Mesothelial cell of epicardium (in vitro differentiated cells): ENCODE measurements around the gene PTPRK. TPM values are rescaled to one million over a fixed set of nuclear protein-coding genes. Genes with fewer than 3 reads are reported as not detected.

Source experiments
- DNase-seq, 2 experiments: peaks; one replicate each; pipeline ENCODE4 v3.0.0; 2021; ENCODE audit warnings: low spot score in 2 of 2; ENCODE audit not compliant: unreplicated experiment in 2 of 2
- H3K27ac Mint-ChIP-seq: 2 replicates; pipeline ENCODE4 v1.8.0; 2021; ENCODE audit warnings: mixed read lengths
- H3K27me3 Mint-ChIP-seq: 2 replicates; pipeline ENCODE4 v1.8.0; 2021; ENCODE audit warnings: low read depth, mixed read lengths
- H3K36me3 Mint-ChIP-seq: 2 replicates; pipeline ENCODE4 v1.8.0; 2021; ENCODE audit warnings: mixed read lengths
- H3K4me1 Mint-ChIP-seq: 2 replicates; pipeline ENCODE4 v1.8.0; 2021; ENCODE audit warnings: mixed read lengths
- H3K4me3 Mint-ChIP-seq: 2 replicates; pipeline ENCODE4 v1.8.0; 2021; ENCODE audit warnings: mild to moderate bottlenecking, moderate library complexity, mixed read lengths
- H3K9me3 Mint-ChIP-seq: 2 replicates; pipeline ENCODE4 v1.8.0; 2021; ENCODE audit warnings: mixed read lengths
- total RNA-seq: library from RNA; stranded (reverse); gene quantifications from 3 replicates; pipeline ENCODE4 v1.2.1, GENCODE V29; 2021
- TF ChIP-seq, protein P1 (sequence below): fragments of 200-600 bp; sonication (generic); IDR thresholded peaks from one replicate; pipeline ENCODE4 v1.5.0; 2021; ENCODE audit warnings: antibody characterized with exemption; ENCODE audit not compliant: unreplicated experiment

The PTPRK gene
- total RNA-seq, 1 donor from 2014 or later: 93.7 TPM

DNA sequence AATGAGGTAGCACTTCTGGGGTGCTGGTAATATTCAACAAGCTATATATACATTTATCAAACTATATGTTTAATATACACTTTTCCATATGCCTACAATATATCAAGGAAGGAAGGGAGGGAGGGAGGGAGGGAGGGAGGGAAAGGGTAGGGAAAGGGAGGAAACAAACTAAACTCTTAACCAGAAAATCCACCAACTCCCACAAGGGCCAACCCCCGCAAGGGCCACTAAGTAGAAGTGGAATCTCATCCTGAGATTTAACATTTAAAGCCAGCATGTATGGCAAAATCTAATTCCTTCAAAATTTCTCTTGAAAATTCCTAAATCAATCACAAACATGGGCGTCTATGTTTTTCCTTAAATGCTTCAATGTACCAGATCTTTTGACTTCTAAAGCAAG is 320.9 kb downstream of the PTPRK start:
- Mint-ChIP-seq H3K27ac (no peak overlapping the region), H3K27me3 (no peaks in the 10 kb centered on the region), H3K36me3 (peaks cover 10% of the 10 kb centered on the region), H3K4me1 (no peaks in the 10 kb centered on the region), H3K4me3 (no peak overlapping the region), H3K9me3 (peaks cover 11% of the 10 kb centered on the region)
- no peak for DNase-seq
- TF ChIP-seq, protein P1, sequence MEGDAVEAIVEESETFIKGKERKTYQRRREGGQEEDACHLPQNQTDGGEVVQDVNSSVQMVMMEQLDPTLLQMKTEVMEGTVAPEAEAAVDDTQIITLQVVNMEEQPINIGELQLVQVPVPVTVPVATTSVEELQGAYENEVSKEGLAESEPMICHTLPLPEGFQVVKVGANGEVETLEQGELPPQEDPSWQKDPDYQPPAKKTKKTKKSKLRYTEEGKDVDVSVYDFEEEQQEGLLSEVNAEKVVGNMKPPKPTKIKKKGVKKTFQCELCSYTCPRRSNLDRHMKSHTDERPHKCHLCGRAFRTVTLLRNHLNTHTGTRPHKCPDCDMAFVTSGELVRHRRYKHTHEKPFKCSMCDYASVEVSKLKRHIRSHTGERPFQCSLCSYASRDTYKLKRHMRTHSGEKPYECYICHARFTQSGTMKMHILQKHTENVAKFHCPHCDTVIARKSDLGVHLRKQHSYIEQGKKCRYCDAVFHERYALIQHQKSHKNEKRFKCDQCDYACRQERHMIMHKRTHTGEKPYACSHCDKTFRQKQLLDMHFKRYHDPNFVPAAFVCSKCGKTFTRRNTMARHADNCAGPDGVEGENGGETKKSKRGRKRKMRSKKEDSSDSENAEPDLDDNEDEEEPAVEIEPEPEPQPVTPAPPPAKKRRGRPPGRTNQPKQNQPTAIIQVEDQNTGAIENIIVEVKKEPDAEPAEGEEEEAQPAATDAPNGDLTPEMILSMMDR: no peak

DNA sequence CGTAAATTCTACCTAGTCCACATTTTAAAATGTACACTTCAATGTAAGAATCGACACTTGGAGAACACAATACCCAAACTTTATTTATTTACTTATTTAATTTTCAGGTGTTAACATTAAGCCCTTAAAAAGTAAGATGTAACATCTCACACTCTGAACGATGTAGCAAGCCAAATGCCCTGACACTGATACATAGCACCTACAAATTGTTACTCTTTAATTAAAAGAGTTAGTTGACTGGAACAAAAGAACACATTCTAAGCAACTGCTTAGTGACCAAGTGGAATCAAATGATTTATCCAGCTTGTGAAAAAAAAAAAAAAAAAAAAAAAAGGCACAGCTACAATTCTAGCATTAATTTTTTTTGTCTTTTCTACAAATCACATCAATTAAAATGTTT is 327.4 kb downstream of the PTPRK start:
- TF ChIP-seq, protein P1: no peak
- H3K36me3 Mint-ChIP-seq: peaks cover 3% of the 10 kb centered on the region
- H3K27me3 Mint-ChIP-seq: no peaks in the 10 kb centered on the region
- H3K4me1 Mint-ChIP-seq: no peaks in the 10 kb centered on the region
- H3K27ac Mint-ChIP-seq: no peak overlapping the region
- DNase-seq: no peak
- H3K9me3 Mint-ChIP-seq: no peaks in the 10 kb centered on the region
- H3K4me3 Mint-ChIP-seq: no peak overlapping the region

DNA sequence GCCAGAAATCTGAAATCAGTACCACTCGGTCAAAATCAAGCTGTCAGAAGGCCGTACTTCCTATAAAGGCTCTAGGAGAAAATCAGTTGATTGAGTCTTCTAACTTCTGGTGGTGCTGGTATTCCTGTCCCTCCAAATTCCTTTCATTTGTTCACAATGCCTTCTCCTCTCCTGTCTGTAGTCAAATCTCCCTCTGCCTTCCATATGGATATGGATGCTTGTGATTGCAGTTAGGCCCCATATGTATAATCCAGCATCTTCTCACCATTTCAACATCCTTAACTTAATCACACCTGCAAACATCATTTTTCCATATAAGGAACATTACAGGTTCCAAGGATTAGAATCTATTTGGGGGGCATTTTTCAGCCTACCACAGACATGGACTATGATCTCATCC is 331.7 kb downstream of the PTPRK start:
- DNase-seq: no peak
- Mint-ChIP-seq H3K4me1 (no peaks in the 10 kb centered on the region), H3K36me3 (peaks cover 12% of the 10 kb centered on the region), H3K27ac (no peak overlapping the region), H3K9me3 (no peaks in the 10 kb centered on the region), H3K27me3 (no peaks in the 10 kb centered on the region), H3K4me3 (no peak overlapping the region)
- TF ChIP-seq, protein P1: no peak

DNA sequence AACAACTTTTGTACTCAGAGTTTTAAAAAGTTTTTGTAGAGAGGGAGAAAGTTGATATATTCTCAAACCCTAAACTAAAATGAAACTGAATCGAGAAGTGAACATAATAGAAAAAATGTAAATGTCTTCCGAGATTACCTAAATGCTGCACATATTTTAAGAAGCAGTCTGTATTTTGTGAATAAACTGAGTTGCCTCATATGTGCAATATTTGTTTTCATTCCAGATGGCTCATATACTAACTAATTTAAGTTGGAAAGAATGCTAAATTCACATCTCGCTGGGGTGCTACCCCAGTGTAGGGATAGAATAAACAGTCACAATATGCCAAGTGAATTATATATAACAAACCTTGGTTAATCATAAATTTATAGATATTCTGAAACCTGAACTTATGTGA is 333.7 kb downstream of the PTPRK start:
- Mint-ChIP-seq H3K27me3 (no peaks in the 10 kb centered on the region), H3K27ac (no peak overlapping the region), H3K4me3 (no peak overlapping the region), H3K4me1 (no peaks in the 10 kb centered on the region), H3K36me3 (peaks cover 12% of the 10 kb centered on the region), H3K9me3 (no peaks in the 10 kb centered on the region)
- TF ChIP-seq, protein P1: no peak
- DNase-seq: no peak

DNA sequence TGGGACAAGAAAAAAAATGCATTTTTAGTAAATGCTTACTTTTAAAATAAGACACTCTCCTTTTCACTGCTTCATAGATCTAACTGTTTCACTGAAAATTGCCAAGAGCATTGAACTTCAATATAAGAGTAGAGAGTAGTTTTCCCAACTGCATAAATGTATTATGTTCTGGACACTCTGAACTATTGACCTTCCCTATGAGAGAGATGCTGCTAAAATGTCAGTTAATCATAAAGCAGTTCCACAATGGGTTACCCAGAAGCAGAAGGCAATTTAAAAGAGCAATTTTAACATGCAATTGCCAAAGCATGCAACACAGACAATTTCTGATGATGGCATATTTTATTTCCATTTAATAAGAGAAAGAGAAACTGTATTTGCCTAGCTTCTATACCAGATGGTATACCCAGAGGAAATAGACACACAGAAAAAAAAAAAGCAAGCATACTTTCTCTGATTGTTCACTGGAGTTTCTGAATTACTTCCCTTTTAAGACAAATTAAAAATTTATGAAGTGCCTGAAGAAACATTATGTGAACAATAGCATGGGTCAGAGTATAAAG is 340.4 kb downstream of the PTPRK start:
- H3K27ac Mint-ChIP-seq: no peak overlapping the region
- H3K27me3 Mint-ChIP-seq: no peaks in the 10 kb centered on the region
- TF ChIP-seq, protein P1: no peak
- DNase-seq: no peak
- no peaks in the 10 kb centered on the region for H3K9me3 Mint-ChIP-seq
- no peak overlapping the region for H3K4me3 Mint-ChIP-seq
- peaks cover 3% of the 10 kb centered on the region for H3K4me1 Mint-ChIP-seq
- H3K36me3 Mint-ChIP-seq: peaks cover 9% of the 10 kb centered on the region

DNA sequence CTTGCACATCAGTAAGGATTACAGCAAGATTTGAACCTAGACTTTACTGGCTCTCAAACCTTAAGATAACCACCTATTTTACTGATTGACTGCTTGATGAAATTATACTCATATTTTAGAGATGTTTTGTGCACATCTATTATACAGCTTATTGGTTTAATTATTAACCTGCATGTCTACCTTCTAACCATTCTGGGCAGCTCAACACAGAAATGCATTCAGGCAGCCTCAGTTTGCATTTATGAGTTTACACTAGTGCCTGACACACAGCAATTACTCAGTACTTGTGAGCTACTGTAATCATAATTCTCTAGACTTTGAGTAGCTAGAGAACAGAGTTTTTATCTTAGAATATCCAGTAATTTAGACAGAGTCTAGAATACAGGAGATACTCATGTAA is 345.7 kb downstream of the PTPRK start:
- no peak overlapping the region for H3K27ac Mint-ChIP-seq

More for the DNA sequence above, 345.7 kb downstream of the PTPRK start:
- Mint-ChIP-seq H3K27me3 (no peaks in the 10 kb centered on the region), H3K9me3 (no peaks in the 10 kb centered on the region), H3K36me3 (no peaks in the 10 kb centered on the region), H3K4me1 (peaks cover 6% of the 10 kb centered on the region), H3K4me3 (no peak overlapping the region)
- TF ChIP-seq, protein P1: no peak
- DNase-seq: no peak
